Head of caudate nucleus (tissue), 42 donors: ENCODE results near the gene TNFRSF8.
"Not testable (repeated sequence)": the region's sequence is repeated elsewhere in the genome, so short reads cannot be mapped to it uniquely, and the experiment has no call there.

Experiments used
- DNase-seq, 42 donors: peaks; one replicate each; pipeline versions ENCODE4 v3.0.0 to v3.0.0-alpha.2; 2020 to 2021; ENCODE audit warnings: mixed read lengths in 7 of 42
- intact Hi-C: fragments of 100-400 bp; cut with DNase I; formaldehyde crosslinking; loops from one replicate; pipeline ENCODE4 v1.15.0; 2022

The TNFRSF8 gene

DNA sequence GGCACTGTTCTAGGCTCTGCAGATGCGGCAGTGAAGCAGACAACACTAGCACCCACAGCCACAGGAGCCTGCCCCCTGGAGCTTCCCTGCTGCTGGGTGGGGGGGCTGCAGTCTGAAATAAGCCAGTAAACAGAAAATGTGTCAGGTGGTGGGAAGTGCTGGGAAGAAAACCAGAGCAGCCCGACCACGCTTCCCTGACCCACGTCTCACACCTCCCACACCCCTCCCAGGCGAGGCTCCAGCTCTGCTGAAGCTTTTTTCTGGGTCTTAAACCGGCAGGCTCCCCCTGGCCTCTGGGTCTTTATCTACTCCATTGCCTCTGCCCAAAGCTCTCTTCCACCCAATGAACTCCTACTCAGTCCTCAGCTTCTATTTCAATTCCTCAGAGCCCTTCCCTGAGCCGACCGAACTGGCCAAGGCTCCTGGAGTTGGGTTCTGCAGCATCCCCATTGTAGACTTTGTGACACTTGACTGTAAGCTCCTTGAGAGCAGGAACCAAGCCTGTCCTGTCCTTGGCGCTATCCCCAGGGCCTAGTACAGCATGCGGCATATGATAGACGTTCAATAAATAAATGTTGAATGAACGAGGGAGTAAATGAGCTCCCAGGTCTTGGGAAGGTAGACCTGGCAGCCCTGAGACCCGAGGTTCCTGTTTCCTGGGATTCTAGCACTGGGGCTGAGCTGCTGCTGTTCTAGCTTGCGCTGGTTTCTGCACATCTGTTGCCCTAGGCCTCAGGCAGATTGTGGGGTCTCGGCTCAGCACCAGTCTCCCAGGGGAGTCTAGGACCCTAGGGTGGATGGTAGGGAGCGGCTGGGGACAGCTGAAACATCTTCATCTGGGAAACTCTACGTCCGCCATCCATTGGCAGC is 25.4 kb upstream of the TNFRSF8 start:
- DNase-seq, result no peak
- intact Hi-C loops, result no loop called here

GRCh38 chr1:12038356-12039163 is 24.5 kb upstream of the TNFRSF8 start:
- peak in 41 of 42 donors; percentile 32 to 90 (median 68) for DNase-seq
- intact Hi-C loops, result no loop called here

DNA sequence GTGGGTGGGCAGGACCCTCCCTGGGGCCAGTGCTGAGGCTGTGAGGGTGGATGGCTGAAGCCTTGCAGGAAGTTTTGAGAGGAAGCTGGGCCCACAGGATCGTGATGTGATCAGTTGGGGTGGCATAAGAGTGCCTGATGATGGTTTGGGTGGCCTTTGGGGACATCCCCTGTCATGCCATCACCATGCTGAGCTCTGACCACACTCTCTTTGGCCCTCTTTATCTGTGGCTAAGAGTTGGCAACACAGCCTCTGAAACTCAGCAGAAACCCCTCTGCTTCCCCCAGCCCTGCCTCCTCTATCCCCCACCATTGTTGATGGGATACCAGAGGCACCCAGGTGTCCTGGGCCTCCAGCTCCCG is 24.0 kb upstream of the TNFRSF8 start:
- intact Hi-C loops, result no loop called here
- DNase-seq, result no peak

DNA sequence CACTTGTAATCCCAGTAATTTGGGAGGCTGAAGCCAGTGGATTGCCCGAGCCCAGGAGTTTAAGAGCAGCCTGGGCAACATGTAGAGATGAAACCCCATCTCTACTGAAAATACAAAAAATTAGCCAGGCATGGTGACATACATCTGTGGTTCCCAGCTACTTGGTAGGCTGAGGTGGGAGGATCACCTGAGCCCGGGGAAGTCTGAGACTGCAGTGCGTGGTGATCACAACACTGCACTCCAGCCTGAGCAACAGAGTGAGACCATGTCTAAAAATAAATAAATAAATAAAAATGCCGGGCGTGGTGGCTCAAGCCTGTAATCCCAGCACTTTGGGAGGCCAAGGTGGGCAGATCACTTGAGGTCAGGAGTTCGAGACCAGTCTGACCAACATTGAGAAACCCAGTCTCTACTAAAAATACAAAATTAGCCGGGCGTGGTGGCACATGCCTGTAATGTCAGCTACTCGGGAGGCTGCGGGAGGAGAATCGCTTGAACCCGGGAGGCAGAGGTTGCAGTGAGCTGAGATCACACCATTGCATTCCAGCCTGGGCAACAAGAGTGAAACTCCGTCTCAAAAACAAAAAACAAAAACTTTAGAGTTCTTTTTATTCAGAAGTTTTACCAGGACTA is 23.2 kb upstream of the TNFRSF8 start:
- peak in 22 of 42 donors; percentile 20 to 69 (median 44) for DNase-seq
- intact Hi-C loops, result not testable (repeated sequence)

- intact Hi-C loops, result no loop called here
- DNase-seq, result no peak
Measured at GRCh38 chr1:12040457-12041051, 22.5 kb upstream of the TNFRSF8 start.

GRCh38 chr1:12044187-12044877 is 18.8 kb upstream of the TNFRSF8 start:
- DNase-seq, result not testable (repeated sequence)

DNA sequence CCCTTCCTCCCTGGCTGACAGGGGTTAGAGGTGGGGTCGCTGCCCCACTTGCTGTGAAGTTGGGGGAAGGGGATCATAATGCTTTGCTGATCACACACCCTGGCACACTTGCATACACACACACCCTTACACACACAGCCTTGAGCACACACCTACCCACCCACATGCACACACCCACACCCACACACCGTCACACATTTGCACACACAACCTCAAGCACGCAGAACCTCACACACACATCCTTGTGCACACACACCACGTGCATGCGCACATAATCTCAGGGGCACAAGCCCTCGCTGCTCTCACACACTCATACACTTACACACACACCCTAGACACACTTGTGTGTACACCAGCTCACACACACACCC is 16.4 kb upstream of the TNFRSF8 start:
- intact Hi-C loops, result no loop called here
- no peak for DNase-seq

More at GRCh38 chr1:12044187-12044877, 18.8 kb upstream of the TNFRSF8 start:
- intact Hi-C loops, result not testable (repeated sequence)

- intact Hi-C loops, result no loop called here
- DNase-seq, result no peak
Measured at GRCh38 chr1:12047120-12047876, 15.8 kb upstream of the TNFRSF8 start.

GRCh38 chr1:12048372-12048771 is 14.7 kb upstream of the TNFRSF8 start:
- intact Hi-C loops, result no loop called here
- DNase-seq, result peak in 1 of 42 donors; percentile 22

DNA sequence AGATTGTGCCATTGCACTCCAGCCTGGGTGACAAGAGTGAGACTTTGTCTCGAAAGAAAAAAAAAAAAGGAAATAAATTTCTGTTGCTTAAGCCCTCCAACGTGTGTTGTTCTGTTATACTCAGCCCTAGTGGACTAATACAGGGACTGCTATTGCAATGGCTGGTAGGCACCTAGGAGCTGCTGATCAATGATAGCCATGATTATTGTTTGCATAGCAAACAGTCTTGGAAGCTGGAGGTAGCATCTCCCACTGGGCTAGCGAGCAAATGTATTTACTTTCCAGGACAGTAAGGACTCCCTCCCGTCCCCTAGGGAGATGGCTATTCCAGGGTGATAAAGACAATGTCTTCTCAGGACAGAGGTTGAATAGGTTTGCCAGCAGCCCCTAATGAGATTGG is 13.5 kb upstream of the TNFRSF8 start:
- no peak for DNase-seq

DNA sequence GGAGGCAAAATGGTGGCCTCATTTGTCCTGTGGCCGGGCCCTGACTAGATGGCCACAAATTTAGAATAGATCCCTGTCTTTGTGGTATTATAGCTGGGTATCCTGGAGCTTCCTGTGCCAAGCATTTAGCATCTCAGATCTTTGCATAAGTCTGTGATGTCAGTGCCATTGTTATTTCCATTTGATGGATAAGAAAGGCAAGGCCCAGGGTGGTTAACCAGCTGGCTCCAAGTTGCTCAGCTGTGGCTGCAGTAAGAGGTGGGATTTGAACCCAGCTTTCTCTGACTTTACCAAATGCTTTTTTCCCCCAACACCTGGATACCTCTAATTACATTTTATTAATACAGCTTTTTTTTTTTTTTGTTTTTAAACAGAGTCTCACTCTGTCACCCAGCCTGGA is 11.7 kb upstream of the TNFRSF8 start:
- intact Hi-C loops, result no loop called here
- no peak for DNase-seq

More for the DNA sequence above, 13.5 kb upstream of the TNFRSF8 start:
- intact Hi-C loops, result no loop called here

GRCh38 chr1:12052008-12052573 is 11.0 kb upstream of the TNFRSF8 start:
- intact Hi-C loops, result no loop called here
- DNase-seq, result peak in 6 of 42 donors; percentile 8 to 52 (median 20)

DNA sequence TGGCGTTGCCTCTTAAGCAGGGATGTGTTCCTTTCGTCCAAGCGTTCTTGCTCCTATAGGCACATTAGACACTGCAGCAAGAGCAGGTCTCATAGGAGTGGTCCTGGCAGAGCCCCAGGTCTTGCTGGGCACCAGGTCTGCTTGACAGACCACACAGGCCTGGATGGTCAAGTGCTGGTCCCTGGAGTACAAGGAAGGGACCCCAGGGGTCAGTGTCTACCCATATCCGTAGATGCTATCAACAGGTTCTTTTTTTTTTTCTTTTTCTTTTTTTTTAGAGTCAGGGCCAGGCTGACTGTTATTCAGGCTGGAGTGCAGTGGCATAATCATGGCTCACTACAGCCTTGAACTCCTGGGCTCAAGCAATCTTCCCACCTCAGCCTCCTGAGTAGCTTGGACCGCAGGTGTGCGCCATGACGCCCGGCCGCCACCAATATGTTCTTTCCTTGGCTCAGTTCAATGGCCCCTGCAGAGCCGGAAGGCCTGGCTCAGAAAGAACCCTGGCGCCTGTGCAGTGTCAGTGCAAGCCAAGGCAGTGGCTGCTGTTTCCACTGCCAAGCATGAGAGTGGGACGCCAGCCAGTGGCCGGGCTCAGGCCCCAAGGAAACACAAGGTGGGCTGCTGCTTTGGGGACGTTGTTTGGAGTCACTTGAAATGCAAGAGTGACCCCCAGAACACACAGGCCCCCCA is 10.0 kb upstream of the TNFRSF8 start:
- intact Hi-C loops, result no loop called here

DNA sequence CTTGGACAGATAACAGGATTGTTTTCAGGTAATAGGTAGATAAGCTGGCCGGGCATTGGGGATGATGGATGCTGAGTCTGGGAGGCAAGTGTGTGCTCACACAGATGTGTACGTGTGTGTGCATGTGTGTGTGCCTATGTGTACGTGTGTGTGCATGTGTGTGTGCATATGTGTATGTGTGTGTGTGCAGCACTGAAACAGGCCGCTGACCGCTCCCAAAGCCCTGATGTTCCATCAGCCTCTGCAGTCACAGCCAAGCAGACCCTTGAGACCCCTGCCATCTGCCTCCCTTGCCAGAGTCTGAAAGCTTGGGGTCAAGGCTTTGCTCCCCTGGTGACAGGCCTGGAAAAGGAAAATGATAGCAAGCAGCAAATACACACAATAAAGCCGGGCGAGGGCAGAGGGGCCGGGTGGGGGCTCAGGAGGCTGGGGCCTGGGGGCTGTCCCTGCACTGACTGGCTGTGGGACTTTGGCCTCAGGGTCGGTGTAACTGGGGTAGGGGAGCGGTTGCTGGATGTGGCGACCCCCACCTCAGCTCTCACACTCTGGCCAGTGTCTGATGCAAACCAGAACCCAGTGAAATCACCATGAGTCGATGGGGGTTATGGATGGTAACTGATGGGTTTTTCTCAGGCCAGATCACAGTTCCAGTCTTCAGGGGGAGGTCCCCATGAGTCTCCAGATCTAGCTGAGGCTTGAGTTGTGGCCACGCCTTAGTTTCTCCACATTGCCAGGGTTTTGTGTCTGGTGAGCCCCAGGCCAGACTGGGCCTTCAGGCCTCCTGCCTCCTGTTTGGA is 9.2 kb upstream of the TNFRSF8 start:
- no peak for DNase-seq
- intact Hi-C loops, result no loop called here

More for the DNA sequence above, 10.0 kb upstream of the TNFRSF8 start:
- DNase-seq, result peak in 34 of 42 donors; percentile 9 to 70 (median 41)

- intact Hi-C loops, result no loop called here
- DNase-seq, result no peak
Measured at GRCh38 chr1:12055259-12055658, 7.8 kb upstream of the TNFRSF8 start.

DNA sequence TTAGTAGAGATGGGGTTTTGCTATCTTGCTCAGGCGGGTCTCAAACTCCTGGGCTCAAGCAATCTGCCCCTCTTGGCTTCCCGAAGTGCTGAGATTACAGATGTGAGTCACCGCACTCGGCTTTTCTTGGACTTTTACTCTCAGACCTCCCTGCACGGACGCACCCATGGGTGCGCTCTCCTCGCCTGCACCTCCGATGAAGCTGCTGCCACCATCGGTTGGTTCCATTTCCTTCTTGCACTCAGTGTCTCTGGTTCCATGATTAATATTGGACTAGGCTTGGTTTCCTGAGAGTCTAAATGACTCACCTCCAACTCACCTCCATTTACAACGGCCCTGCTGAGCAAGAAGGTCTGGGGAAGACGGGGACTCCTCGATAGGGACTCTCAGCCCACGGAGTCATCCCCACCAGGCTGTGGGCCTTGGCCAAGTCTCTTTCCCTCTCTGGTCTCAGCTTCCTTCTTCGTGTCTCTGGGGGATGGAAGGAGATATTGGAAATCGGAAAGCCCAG is 6.7 kb upstream of the TNFRSF8 start:
- no peak for DNase-seq
- intact Hi-C loops, result no loop called here
